ENCODE measurements around the gene AP4M1. TPM values are rescaled to one million over a fixed set of nuclear protein-coding genes. Genes with fewer than 3 reads are reported as not detected.
"Not testable (repeated sequence)": the region's sequence is repeated elsewhere in the genome, so short reads cannot be mapped to it uniquely, and the experiment has no call there.

The AP4M1 gene
- total RNA-seq, 1 experiment from 2014 or later, result 29.6 TPM

- no peak for DNase-seq (ENCODE audit: low spot score)
These were observed 6.4 kb downstream of the AP4M1 start for GRCh38 chr7:100107890-100108289.

- DNase-seq (ENCODE audit: low spot score), result no peak
These were observed 8.2 kb downstream of the AP4M1 start for GRCh38 chr7:100109521-100110163.

GRCh38 chr7:100111156-100111555 lies 9.7 kb downstream of the AP4M1 start:
- DNase-seq (ENCODE audit: low spot score), result no peak

GRCh38 chr7:100111914-100112313 lies 10.5 kb downstream of the AP4M1 start:
- DNase-seq (ENCODE audit: low spot score), result no peak

GRCh38 chr7:100115026-100115425 lies 13.6 kb downstream of the AP4M1 start:
- DNase-seq (ENCODE audit: low spot score), result no peak

- DNase-seq (ENCODE audit: low spot score), result no peak
These were observed 17.1 kb downstream of the AP4M1 start for GRCh38 chr7:100118388-100119071.

GRCh38 chr7:100119072-100119969 lies 17.9 kb downstream of the AP4M1 start, which contains the start of the genes CNPY4 and TAF6:
Gene CNPY4, plus strand, starts transcription at chr7:100119634. Its CDS starts 111 bp downstream, at chr7:100119745.
Gene TAF6, minus strand, starts transcription at chr7:100119358. Its CDS starts 5,149 bp downstream, at chr7:100114209.
- DNase-seq (ENCODE audit: low spot score), result peak; percentile 96

- peak; percentile 46 for DNase-seq (ENCODE audit: low spot score)
These were observed 18.7 kb downstream of the AP4M1 start for GRCh38 chr7:100119970-100120732.

- DNase-seq (ENCODE audit: low spot score), result no peak
These were observed 19.2 kb downstream of the AP4M1 start for GRCh38 chr7:100120733-100121036.

- peak; percentile 2 for DNase-seq (ENCODE audit: low spot score)
These were observed 20.6 kb downstream of the AP4M1 start for GRCh38 chr7:100122067-100122466.

- DNase-seq (ENCODE audit: low spot score), result peak; percentile 2
These were observed 21.1 kb downstream of the AP4M1 start for GRCh38 chr7:100122568-100122967.

- no peak for DNase-seq (ENCODE audit: low spot score)
These were observed 23.1 kb downstream of the AP4M1 start for GRCh38 chr7:100124301-100125230.

GRCh38 chr7:100126239-100126930 lies 24.9 kb downstream of the AP4M1 start:
- DNase-seq (ENCODE audit: low spot score), result no peak

GRCh38 chr7:100126931-100127865 lies 25.8 kb downstream of the AP4M1 start, which contains the start of gene MBLAC1:
Gene MBLAC1, plus strand, starts transcription at chr7:100126967. Its CDS starts 429 bp downstream, at chr7:100127396.
- DNase-seq (ENCODE audit: low spot score), result peak; percentile 84

- DNase-seq (ENCODE audit: low spot score), result no peak
These were observed 26.6 kb downstream of the AP4M1 start for GRCh38 chr7:100127866-100128636.

- no peak for DNase-seq (ENCODE audit: low spot score)
These were observed 27.2 kb downstream of the AP4M1 start for GRCh38 chr7:100128637-100128963.

- DNase-seq (ENCODE audit: low spot score), result not testable (repeated sequence)
These were observed 28.8 kb downstream of the AP4M1 start for GRCh38 chr7:100130220-100130607.

All from H4 (cell line).